NB4 (cell line): Measurements from ENCODE around the gene ABCC4.

Experiments
- DNase-seq: peaks from one replicate; pipeline ENCODE4 v3.0.0; 2010; ENCODE audit warnings: low read depth
- H3K4me3 ChIP-seq: one replicate; pipeline ENCODE4 v1.5.1; 2011; ENCODE audit warnings: mild to moderate bottlenecking, low read depth, low read length, moderate library complexity
- CTCF ChIP-seq: IDR thresholded peaks from one replicate; pipeline ENCODE4 v1.5.1; 2012; ENCODE audit warnings: low read depth, low read length
- MAX ChIP-seq: IDR thresholded peaks from 2 replicates; pipeline ENCODE4 v1.6.1; 2011; ENCODE audit warnings: low read depth, low read length
- MYC ChIP-seq: IDR thresholded peaks from 2 replicates; pipeline ENCODE4 v1.6.1; 2011; ENCODE audit warnings: low read depth, low read length
- POLR2A ChIP-seq: IDR thresholded peaks from 2 replicates; pipeline ENCODE4 v1.6.1; 2011; ENCODE audit warnings: mild to moderate bottlenecking; ENCODE audit not compliant: insufficient read length; ENCODE audit errors: extremely low read depth

ABCC4 gene

GRCh38 chr13:95086761-95087160, 214.5 kb downstream of the ABCC4 start:
- TF ChIP-seq CTCF = no peak
- TF ChIP-seq MYC = no peak
- TF ChIP-seq MAX = no peak
- TF ChIP-seq POLR2A = no peak
- H3K4me3 ChIP-seq = no peak overlapping the region
- DNase-seq = no peak

GRCh38 chr13:95083758-95084157, 217.5 kb downstream of the ABCC4 start:
- no peak for TF ChIP-seq POLR2A
- H3K4me3 ChIP-seq = no peak overlapping the region
- no peak for DNase-seq

- no peak overlapping the region for H3K4me3 ChIP-seq
- no peak for DNase-seq
- TF ChIP-seq MAX = no peak
- no peak for TF ChIP-seq MYC
- no peak for TF ChIP-seq CTCF
- no peak for TF ChIP-seq POLR2A
Measured at GRCh38 chr13:95083066-95083465, 218.2 kb downstream of the ABCC4 start.

GRCh38 chr13:95075506-95075905, 225.7 kb downstream of the ABCC4 start:
- TF ChIP-seq MAX (no peak), MYC (no peak), CTCF (no peak), POLR2A (no peak)
- H3K4me3 ChIP-seq = no peak overlapping the region
- no peak for DNase-seq

- no peak overlapping the region for H3K4me3 ChIP-seq
- TF ChIP-seq MYC = no peak
- no peak for TF ChIP-seq CTCF
- no peak for TF ChIP-seq POLR2A
- TF ChIP-seq MAX = no peak
- DNase-seq = no peak
Measured at GRCh38 chr13:95074820-95075219, 226.4 kb downstream of the ABCC4 start.

GRCh38 chr13:95073747-95074311, 227.4 kb downstream of the ABCC4 start:
- no peak for DNase-seq
- H3K4me3 ChIP-seq = no peak overlapping the region
- TF ChIP-seq POLR2A (no peak), MAX (no peak), CTCF (no peak), MYC (no peak)
